GM03348 (cell line): ENCODE results near the gene NLRC5.
"Not testable (repeated sequence)": the region's sequence is repeated elsewhere in the genome, so short reads cannot be mapped to it uniquely, and the experiment has no call there.

Source experiments
- DNase-seq: peaks from one replicate; pipeline ENCODE4 v3.0.0; 2012; ENCODE audit warnings: low spot score

Gene NLRC5

GRCh38 chr16:57098188-57098841 is 109.0 kb downstream of the NLRC5 start:
- DNase-seq, result no peak

- DNase-seq, result not testable (repeated sequence)
Observed at GRCh38 chr16:57099965-57100364, 110.6 kb downstream of the NLRC5 start.

- no peak for DNase-seq
Observed at GRCh38 chr16:57100445-57100844, 111.1 kb downstream of the NLRC5 start.

GRCh38 chr16:57102888-57103851 is 113.8 kb downstream of the NLRC5 start:
- no peak for DNase-seq

- no peak for DNase-seq
Observed at GRCh38 chr16:57104706-57105105, 115.3 kb downstream of the NLRC5 start.

- no peak for DNase-seq
Observed at GRCh38 chr16:57105184-57105583, 115.8 kb downstream of the NLRC5 start.

- no peak for DNase-seq
Observed at GRCh38 chr16:57106767-57107166, 117.4 kb downstream of the NLRC5 start.

GRCh38 chr16:57107321-57107922 is 118.1 kb downstream of the NLRC5 start:
- no peak for DNase-seq

- no peak for DNase-seq
Observed at GRCh38 chr16:57108432-57108831, 119.1 kb downstream of the NLRC5 start.

GRCh38 chr16:57109259-57110105 is 120.1 kb downstream of the NLRC5 start:
- not testable (repeated sequence) for DNase-seq

GRCh38 chr16:57110937-57111336 is 121.6 kb downstream of the NLRC5 start:
- DNase-seq, result no peak

GRCh38 chr16:57111420-57111819 is 122.1 kb downstream of the NLRC5 start:
- no peak for DNase-seq

- no peak for DNase-seq
Observed at GRCh38 chr16:57112403-57113041, 123.2 kb downstream of the NLRC5 start.

- DNase-seq, result peak; percentile 33
Observed at GRCh38 chr16:57113042-57113453, 123.7 kb downstream of the NLRC5 start.

GRCh38 chr16:57113664-57114063 is 124.3 kb downstream of the NLRC5 start:
- no peak for DNase-seq

GRCh38 chr16:57115168-57115513 is 125.8 kb downstream of the NLRC5 start:
- DNase-seq, result no peak

- no peak for DNase-seq
Observed at GRCh38 chr16:57115514-57116182, 126.3 kb downstream of the NLRC5 start.

GRCh38 chr16:57118461-57119084 is 129.2 kb downstream of the NLRC5 start:
- DNase-seq, result no peak

GRCh38 chr16:57123216-57123973 is 134.0 kb downstream of the NLRC5 start:
- DNase-seq, result no peak
